CD4-positive, alpha-beta T cell (primary cell): Measurements from ENCODE around the gene SPATA16. TPM values are rescaled to one million over a fixed set of nuclear protein-coding genes. Genes with fewer than 3 reads are reported as not detected.

Source experiments
- ATAC-seq: fragments of 200-7000 bp; cut with Tn5 transposase; one replicate; pipeline ENCODE4 v1.10.0; 2022; ENCODE audit warnings: mild to moderate bottlenecking; ENCODE audit not compliant: poor library complexity
- CTCF ChIA-PET: fragments of 350-600 bp; sonication (Branson Sonifier 250); formaldehyde crosslinking; loops from one replicate; lab custom pipeline; 2021; ENCODE audit warnings: antibody characterized with exemption, inconsistent platforms; lab: Charles Lee
- POLR2A ChIA-PET: fragments of 350-600 bp; sonication (Branson Sonifier 250); formaldehyde crosslinking; loops from one replicate; lab custom pipeline; 2021; ENCODE audit warnings: antibody characterized with exemption, inconsistent platforms; lab: Charles Lee
- DNase-seq, 14 experiments: peaks; one replicate each; pipeline ENCODE4 v3.0.0-alpha.2; 2013 to 2020; ENCODE audit warnings: mixed read lengths in 2 of 14
- H3K27ac ChIP-seq, 2 donors: one replicate each; pipeline versions ENCODE4 v1.5.1 to v1.7.0; 2013; ENCODE audit warnings: low read length in 2 of 2, low read depth in 1 of 2, mild to moderate bottlenecking in 1 of 2
- H3K27me3 ChIP-seq, 2 experiments: 1 replicate in 1 of 2; 2 replicates in 1 of 2; pipeline versions ENCODE4 v1.6.1 to v1.7.0; 2013; ENCODE audit warnings: low read length in 2 of 2, control low read depth in 1 of 2, mild to moderate bottlenecking in 1 of 2, moderate library complexity in 1 of 2; ENCODE audit not compliant: insufficient read depth in 2 of 2, control insufficient read depth in 1 of 2
- H3K36me3 ChIP-seq: one replicate; pipeline ENCODE4 v1.6.1; 2013; ENCODE audit warnings: low read length, control low read depth; ENCODE audit not compliant: insufficient read depth
- H3K4me1 ChIP-seq: one replicate; pipeline ENCODE4 v1.6.1; 2013; ENCODE audit warnings: low read length, control low read depth; ENCODE audit not compliant: insufficient read depth
- H3K4me3 ChIP-seq: one replicate; pipeline ENCODE4 v1.5.1; 2013; ENCODE audit warnings: mild to moderate bottlenecking, low read length, moderate library complexity
- H3K9me3 ChIP-seq, 2 experiments: 1 replicate in 1 of 2; 2 replicates in 1 of 2; pipeline versions ENCODE4 v1.6.1 to v1.7.0; 2013; ENCODE audit warnings: low read length in 2 of 2, mild to moderate bottlenecking in 2 of 2, control low read depth in 1 of 2, moderate library complexity in 1 of 2; ENCODE audit not compliant: control insufficient read depth in 1 of 2, insufficient read depth in 1 of 2
- H3K27ac Mint-ChIP-seq: one replicate; pipeline ENCODE4 v1.8.0; 2020; ENCODE audit warnings: mixed read lengths
- H3K27me3 Mint-ChIP-seq: one replicate; pipeline ENCODE4 v1.8.0; 2021; ENCODE audit warnings: mixed read lengths
- H3K36me3 Mint-ChIP-seq: one replicate; pipeline ENCODE4 v1.8.0; 2021; ENCODE audit warnings: low read depth, mixed read lengths
- H3K4me1 Mint-ChIP-seq: one replicate; pipeline ENCODE4 v1.8.0; 2021; ENCODE audit warnings: low read depth, mixed read lengths
- H3K4me3 Mint-ChIP-seq: one replicate; pipeline ENCODE4 v1.8.0; 2020; ENCODE audit warnings: mild to moderate bottlenecking, mixed read lengths
- H3K9me3 Mint-ChIP-seq: one replicate; pipeline ENCODE4 v1.8.0; 2020; ENCODE audit warnings: mixed read lengths
- intact Hi-C, 2 experiments: fragments of 100-400 bp; cut with DNase I in 1 of 2; cut with micrococcal nuclease in 1 of 2; formaldehyde crosslinking; loops; one replicate each; pipeline versions ENCODE4 v1.15.1 to v1.9.0; 2023 to 2025; cut with DNase I, micrococcal nuclease
- total RNA-seq, 174 experiments: library from RNA in 2 of 174; stranded (reverse) in 2 of 174; gene quantifications; one replicate each; pipeline ENCODE4 v1.2.3 and lab custom pipeline; 2021 to 2026
- TF ChIP-seq, protein P1 (sequence below): fragments of 200-600 bp; IDR thresholded peaks from one replicate; pipeline ENCODE4 v1.8.0; 2022; ENCODE audit warnings: antibody characterized with exemption, mild to moderate bottlenecking

The SPATA16 gene
- total RNA-seq, 2 experiments from 2014 or later, result not detected

DNA sequence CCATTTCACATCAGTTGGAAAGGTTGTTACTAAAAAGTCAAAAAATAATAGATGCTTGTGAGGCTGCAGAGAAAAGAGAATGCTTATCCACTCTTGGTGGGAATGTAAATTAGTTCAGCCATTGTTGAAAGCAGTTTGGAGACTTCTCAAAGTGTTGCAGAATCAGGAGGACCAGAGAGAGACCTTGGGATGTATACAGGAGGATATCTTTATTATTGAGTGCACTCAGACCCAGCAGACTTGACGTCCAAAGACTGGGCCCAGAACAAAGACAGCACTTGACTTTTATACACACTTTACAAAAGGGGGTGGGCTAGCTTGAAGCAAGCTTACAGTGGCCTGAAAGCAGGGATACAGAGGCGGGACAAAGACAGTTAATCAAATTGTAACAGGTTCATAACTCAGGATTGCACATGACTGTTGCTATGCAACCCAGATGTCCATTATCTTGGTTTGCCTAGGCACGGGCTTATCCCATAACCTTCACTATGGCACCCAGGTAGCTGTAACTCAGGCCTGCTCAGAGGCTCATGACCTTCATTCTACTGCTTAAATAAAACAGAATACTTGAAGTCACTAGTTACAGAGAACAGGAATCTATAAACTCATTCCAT, 127.7 kb downstream of the SPATA16 start:
- intact Hi-C loops, result no loop called here
- ChIA-PET CTCF (no interaction called here), POLR2A (no interaction called here)
- Histone ChIP-seq H3K27ac (no peak overlapping the region), H3K36me3 (no peaks in the 10 kb centered on the region), H3K4me3 (no peak overlapping the region), H3K9me3 (peaks cover 0 to 13% of the 10 kb centered on the region in 2 experiments), H3K27me3 (no peaks in the 10 kb centered on the region), H3K4me1 (no peaks in the 10 kb centered on the region)
- Mint-ChIP-seq H3K27ac (no peak overlapping the region), H3K9me3 (no peaks in the 10 kb centered on the region), H3K4me3 (no peak overlapping the region), H3K27me3 (no peaks in the 10 kb centered on the region), H3K4me1 (no peaks in the 10 kb centered on the region), H3K36me3 (no peaks in the 10 kb centered on the region)
- DNase-seq, result no peak
- TF ChIP-seq, protein P1, sequence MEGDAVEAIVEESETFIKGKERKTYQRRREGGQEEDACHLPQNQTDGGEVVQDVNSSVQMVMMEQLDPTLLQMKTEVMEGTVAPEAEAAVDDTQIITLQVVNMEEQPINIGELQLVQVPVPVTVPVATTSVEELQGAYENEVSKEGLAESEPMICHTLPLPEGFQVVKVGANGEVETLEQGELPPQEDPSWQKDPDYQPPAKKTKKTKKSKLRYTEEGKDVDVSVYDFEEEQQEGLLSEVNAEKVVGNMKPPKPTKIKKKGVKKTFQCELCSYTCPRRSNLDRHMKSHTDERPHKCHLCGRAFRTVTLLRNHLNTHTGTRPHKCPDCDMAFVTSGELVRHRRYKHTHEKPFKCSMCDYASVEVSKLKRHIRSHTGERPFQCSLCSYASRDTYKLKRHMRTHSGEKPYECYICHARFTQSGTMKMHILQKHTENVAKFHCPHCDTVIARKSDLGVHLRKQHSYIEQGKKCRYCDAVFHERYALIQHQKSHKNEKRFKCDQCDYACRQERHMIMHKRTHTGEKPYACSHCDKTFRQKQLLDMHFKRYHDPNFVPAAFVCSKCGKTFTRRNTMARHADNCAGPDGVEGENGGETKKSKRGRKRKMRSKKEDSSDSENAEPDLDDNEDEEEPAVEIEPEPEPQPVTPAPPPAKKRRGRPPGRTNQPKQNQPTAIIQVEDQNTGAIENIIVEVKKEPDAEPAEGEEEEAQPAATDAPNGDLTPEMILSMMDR, result no peak
- no peak for ATAC-seq

DNA sequence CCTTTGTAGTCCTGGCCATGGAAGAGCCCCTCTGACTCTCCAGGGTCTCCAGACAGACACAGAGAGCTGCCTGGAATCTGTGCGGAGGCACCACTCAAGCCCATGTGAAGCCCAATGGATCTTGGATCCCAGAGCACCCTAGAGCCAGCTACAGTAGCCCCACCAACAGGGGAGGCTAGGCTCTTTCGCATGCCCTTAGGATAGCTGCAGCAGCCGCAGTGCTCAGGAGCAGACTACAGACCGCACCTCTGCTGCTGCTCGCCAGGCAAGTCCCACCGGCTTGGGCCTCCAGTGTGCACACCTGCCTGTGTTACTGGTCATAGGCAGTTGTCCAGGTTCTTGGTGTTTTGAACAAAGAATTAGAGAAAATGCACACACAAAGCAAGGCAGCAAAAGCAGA, 131.6 kb downstream of the SPATA16 start:
- Mint-ChIP-seq H3K4me3 (no peak overlapping the region), H3K4me1 (no peaks in the 10 kb centered on the region), H3K27ac (no peak overlapping the region), H3K36me3 (no peaks in the 10 kb centered on the region), H3K27me3 (no peaks in the 10 kb centered on the region), H3K9me3 (no peaks in the 10 kb centered on the region)
- no peak overlapping the region for H3K4me3 ChIP-seq
- no peak overlapping the region for H3K27ac ChIP-seq
- no peaks in the 10 kb centered on the region for H3K36me3 ChIP-seq
- CTCF ChIA-PET, result no interaction called here
- H3K4me1 ChIP-seq, result no peaks in the 10 kb centered on the region
- DNase-seq (no peak), ATAC-seq (no peak)
- H3K9me3 ChIP-seq, result peaks cover 0 to 13% of the 10 kb centered on the region in 2 experiments
- no peaks in the 10 kb centered on the region for H3K27me3 ChIP-seq
- TF ChIP-seq, protein P1, result no peak
- POLR2A ChIA-PET, result no interaction called here
- intact Hi-C loops, result no loop called here

DNA sequence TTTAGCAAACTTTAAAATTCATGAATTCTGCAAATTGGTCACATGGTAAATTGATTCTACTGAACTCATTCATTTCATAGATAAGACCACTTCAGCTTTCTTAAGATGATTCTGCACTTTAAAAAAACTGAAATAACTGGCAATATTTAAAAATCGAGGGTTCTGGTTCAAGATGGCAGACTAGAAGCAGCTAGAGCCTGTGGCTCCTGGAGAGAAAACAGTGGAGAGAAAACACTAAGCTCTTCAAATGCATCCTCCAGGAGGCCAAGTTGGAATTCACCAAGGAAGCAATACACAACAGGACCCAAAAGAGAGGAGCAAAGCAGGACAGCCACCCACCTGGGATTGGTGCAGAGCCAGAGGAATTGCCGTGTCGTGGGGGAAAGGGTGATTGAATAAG, 132.1 kb downstream of the SPATA16 start:
- Mint-ChIP-seq H3K36me3 (no peaks in the 10 kb centered on the region), H3K4me3 (no peak overlapping the region), H3K27ac (no peak overlapping the region), H3K4me1 (no peaks in the 10 kb centered on the region), H3K9me3 (no peaks in the 10 kb centered on the region), H3K27me3 (no peaks in the 10 kb centered on the region)
- H3K4me3 ChIP-seq, result no peak overlapping the region
- DNase-seq (no peak), ATAC-seq (no peak)
- no peaks in the 10 kb centered on the region for H3K36me3 ChIP-seq
- H3K27me3 ChIP-seq, result no peaks in the 10 kb centered on the region
- TF ChIP-seq, protein P1, result no peak
- H3K27ac ChIP-seq, result no peak overlapping the region
- intact Hi-C loops, result no loop called here
- peaks cover 0 to 13% of the 10 kb centered on the region in 2 experiments for H3K9me3 ChIP-seq
- POLR2A ChIA-PET, result no interaction called here
- no peaks in the 10 kb centered on the region for H3K4me1 ChIP-seq
- CTCF ChIA-PET, result no interaction called here
